Measurements from ENCODE around the gene CD300A.

Gene CD300A

DNA sequence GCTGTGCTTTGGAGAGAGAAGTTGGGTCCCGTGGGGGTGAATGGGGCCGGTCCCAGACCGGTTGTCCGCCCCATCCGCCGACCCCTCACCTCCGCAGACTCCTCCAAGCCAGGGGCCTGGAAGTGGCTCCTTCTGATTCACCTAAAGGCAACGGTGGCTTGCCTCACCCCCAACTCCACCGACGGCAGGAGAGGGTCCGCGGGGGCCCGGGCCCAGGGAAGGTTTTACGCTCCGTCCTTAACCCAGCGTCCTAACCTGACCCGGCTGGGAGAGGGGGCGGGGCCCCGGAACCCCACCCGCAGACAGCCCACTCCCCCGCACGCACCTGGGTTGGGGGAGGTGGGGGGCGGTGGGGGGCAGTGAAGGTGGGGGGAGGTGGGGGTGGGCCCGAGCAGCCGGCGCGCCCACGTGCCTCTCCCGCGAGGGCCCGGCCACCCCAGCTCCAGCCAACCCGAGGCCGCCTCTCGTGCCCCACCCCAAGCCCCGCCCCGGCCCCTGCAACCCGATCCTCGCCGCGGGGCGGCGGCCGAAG is 12.7 kb upstream of the CD300A start:
- DNase-seq: peak in 1 of 10 donors; percentile 71
- intact Hi-C loops (cut with DNase I): loop anchor here (10.0 kb wide), 1 partner anchor 239 kb away; the partner anchor contains the start of gene TTYH2

GRCh38 chr17:74454197-74455024 is 12.0 kb upstream of the CD300A start:
- intact Hi-C loops (cut with DNase I): loop anchor here (10.0 kb wide), 1 partner anchor 240 kb away; the partner anchor contains the start of gene TTYH2
- DNase-seq: peak in 9 of 10 donors; percentile 74 to 98 (median 87)

DNA sequence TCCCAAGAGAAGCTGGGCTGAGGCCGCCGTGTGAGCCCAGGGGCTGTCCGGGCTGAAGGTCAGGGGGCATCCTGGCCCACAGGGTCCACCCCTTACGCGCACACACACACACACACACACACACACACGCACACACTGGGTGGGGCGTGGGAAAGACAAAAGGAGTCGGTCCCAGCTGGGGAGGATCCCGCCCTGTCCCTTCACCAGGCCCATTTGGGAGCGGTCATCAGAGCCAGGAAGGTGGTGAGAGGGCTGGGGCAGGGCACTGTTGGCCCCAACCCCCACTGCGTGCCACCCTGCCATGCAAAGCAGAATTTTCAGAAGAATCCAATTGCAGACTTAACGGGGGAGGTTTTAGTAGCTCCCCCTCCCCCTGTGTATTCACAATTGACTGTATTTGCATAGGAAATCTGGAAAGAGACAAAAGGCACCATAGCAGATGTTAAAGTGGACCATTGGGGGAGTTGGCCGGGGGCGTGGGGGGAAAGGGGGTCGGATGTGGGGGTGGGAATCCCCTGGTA is 11.3 kb upstream of the CD300A start:
- peak in 1 of 10 donors; percentile 59 for DNase-seq
- intact Hi-C loops (cut with DNase I): loop anchor here (10.0 kb wide), 1 partner anchor 240 kb away; the partner anchor contains the start of gene TTYH2

DNA sequence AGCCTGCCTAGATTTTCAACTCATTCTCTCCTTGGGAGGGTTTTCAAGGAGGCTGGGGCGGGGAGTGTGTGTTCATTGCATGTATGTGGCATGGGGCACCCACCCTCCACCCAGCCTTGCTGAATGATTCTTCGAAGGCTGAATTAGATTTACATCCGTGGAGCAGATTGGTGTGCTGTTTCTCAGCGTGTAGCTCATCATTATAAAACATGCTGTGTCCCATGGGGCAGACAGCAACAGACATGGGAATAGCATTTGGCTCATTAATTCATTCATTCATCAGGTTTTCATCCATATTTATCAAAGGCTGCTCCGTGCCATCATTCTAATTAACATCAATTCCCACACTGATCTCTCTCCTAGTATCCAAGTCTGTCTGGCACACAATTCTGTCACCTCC is 10.6 kb upstream of the CD300A start:
- intact Hi-C loops (cut with DNase I): loop anchor here (2.0 to 10.0 kb wide), 2 partner anchors 149 to 241 kb away; partner anchors contain the start of gene TTYH2
- DNase-seq: no peak

- intact Hi-C loops (cut with DNase I): loop anchor here (1.0 to 10.0 kb wide), 3 partner anchors 78 to 242 kb away; partner anchors contain the start of gene TTYH2
- DNase-seq: peak; percentile 52 to 97 (median 84)
Observed at GRCh38 chr17:74457146-74457819, 9.2 kb upstream of the CD300A start.

DNA sequence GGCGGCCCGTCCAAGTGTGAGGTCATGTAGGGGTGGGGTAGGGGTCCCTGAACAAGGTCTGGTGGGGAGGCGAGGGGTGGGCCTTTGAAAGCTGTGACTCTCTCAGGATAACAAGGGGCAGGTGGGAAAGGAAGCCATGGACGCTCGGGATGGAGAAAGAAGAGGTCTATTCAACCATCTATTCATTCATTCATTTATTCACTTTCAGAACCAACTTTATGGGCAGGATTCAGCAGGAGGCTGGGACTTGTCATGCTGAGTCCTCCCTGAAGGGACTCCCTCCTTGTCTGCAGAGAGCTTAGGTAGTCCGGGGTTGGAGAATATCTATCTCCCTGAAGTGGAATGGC is 8.6 kb upstream of the CD300A start:
- no peak for DNase-seq
- intact Hi-C loops (cut with DNase I): loop anchor here (1.0 to 10.0 kb wide), 3 partner anchors 78 to 243 kb away; partner anchors contain the start of gene TTYH2

DNA sequence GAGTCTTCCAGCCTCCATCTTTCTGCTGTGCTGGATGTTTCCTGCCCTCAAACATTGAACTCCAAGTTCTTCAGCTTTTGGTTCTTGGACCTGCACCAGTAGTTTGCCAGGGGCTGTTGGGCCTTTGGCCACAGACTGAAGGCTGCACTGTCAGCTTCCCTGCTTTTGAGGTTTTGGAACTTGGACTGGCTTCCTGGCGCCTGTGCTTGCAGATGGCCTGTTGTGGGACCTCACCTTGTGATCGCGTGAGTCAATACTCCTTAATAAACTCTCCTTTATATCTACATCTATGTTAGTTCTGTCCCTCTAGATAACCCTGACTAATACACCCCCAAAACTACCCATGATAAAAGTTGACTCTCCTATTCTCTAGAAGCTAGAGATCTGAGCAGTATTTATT is 7.6 kb upstream of the CD300A start:
- intact Hi-C loops (cut with DNase I): loop anchor here (10.0 kb wide), 1 partner anchor 244 kb away; the partner anchor contains the start of gene TTYH2
- peak in 1 of 10 donors; percentile 17 for DNase-seq

DNA sequence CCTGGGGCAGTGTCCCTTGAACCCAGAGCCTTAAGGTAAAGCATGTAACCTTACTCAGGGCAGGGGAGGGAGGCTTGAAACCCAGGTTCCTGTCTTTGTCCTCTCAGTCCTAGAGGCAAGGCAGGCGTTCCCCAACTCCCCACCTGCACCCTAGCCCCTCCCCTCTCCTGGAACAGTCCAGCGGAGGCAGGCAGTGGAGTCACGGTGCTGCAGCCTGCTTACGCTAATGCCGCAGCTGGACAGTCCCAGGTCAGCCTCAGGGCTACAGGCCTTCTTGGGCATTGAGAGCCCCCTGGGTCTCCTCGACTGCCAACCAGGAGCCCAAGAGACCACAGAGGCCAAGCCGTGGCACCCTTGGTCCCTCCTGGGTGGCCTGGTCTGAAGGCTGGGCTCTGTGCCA is 6.8 kb upstream of the CD300A start:
- intact Hi-C loops (cut with DNase I): loop anchor here (10.0 kb wide), 1 partner anchor 245 kb away; the partner anchor contains the start of gene TTYH2
- DNase-seq: peak in 1 of 10 donors; percentile 55

- DNase-seq: no peak
- intact Hi-C loops (cut with DNase I): no loop called here
Observed at GRCh38 chr17:74460241-74460640, 6.2 kb upstream of the CD300A start.

- DNase-seq: peak in 1 of 10 donors; percentile 66
- intact Hi-C loops (cut with DNase I): no loop called here
Observed at GRCh38 chr17:74460996-74461395, 5.4 kb upstream of the CD300A start.

DNA sequence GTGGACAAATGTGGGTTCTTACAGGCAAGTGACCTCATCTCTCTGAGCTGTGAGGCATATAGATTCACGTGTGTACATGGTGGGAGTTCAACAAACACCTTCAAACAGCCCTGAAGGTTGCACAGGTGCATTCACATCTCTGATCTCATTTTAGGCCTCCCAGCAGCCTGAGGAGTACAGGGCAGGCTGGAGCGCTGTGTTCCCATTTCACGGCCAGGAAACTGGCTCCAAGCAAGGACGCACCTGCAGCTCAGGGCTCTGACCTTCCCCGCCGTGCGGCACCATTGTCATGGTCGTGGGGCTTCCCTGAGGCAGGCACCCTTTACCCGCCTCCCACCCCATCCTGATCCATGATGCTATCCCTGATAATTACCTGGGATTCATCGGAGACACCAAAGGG is 4.8 kb upstream of the CD300A start:
- DNase-seq: no peak

DNA sequence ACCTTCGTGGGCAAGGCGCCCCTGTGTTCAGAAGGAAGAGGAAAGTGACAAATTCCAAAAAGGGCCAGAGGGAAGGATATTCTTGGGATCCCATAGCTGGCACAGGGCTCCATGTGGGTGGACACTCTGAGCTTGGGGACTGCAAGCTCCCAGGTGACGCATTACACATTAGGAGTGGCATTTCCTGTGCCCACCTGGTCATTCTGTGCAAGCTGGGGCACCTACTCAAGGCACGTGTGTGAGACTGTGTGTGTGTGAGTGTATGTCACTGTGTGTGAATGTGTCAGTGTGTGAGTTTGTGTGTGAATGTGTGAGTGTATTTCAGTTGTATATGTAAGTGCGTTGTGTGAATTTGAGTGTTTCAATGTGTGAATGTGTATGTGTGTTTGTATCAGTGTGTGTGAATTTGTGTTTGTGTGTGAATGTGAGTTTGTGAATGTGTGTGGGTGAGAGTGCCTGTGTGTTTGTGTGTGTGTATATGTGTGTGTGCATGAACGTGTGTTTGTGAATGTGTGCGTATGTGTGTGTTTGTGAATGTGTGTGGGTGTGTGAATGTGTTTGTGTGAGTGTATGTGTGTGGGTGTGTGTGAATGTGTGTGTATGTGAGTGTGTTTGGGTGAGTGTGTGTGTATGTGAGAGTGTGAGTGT is 1.6 kb upstream of the CD300A start:
- intact Hi-C loops (cut with DNase I): no loop called here
- no peak for DNase-seq

More for the DNA sequence above, 4.8 kb upstream of the CD300A start:
- intact Hi-C loops (cut with DNase I): no loop called here

- peak in 1 of 10 donors; percentile 4 for DNase-seq
- intact Hi-C loops (cut with DNase I): no loop called here
Observed at GRCh38 chr17:74465378-74466110, 890 bp upstream of the CD300A start.

GRCh38 chr17:74466828-74467184 is 372 bp downstream of the CD300A start:
- intact Hi-C loops (cut with DNase I): no loop called here
- DNase-seq: peak in 2 of 10 donors; percentile 21 to 31

- intact Hi-C loops (cut with DNase I): no loop called here
- peak in 2 of 10 donors; percentile 35 to 39 for DNase-seq
Observed at GRCh38 chr17:74467221-74467951, 952 bp downstream of the CD300A start.

- no peak for DNase-seq
- intact Hi-C loops (cut with DNase I): no loop called here
Observed at GRCh38 chr17:74471341-74471740, 4.9 kb downstream of the CD300A start.

DNA sequence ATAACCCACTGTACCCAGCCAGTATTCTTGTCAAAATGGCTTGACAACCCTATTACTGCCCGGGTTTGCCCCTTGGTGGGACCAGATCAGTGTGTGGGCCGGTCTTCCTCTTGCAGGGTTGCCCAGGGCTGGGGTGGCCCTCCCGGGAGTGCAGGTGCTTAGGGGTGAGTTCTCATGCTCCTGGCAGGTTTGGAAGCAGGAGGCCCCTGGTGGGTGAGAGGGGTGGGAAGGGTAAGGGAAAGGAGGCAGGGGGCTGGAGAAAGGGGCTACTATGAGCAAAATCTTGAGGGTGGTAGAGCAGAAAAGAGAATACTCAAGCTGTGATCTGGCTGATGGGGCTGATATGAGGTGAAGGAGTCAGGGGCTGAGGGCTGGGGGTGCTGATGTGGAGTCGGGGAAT is 6.5 kb downstream of the CD300A start:
- intact Hi-C loops (cut with DNase I): no loop called here
- DNase-seq: peak in 2 of 10 donors; percentile 7 to 17

GRCh38 chr17:74473294-74473693 is 6.9 kb downstream of the CD300A start:
- DNase-seq: peak in 2 of 10 donors; percentile 30 to 67
- intact Hi-C loops (cut with DNase I): no loop called here
